T-helper 1 cell treated with Interleukin-12 subunit alpha and Interleukin-12 subunit beta and Interleukin-4 antibody, amounts not matched to agents 30 ng/mL and 1 ng/mL, for 36 hours (primary cell): ENCODE data around the gene RELN. TPM values are rescaled to one million over a fixed set of nuclear protein-coding genes. Genes with fewer than 3 reads are reported as not detected.
"Not testable (repeated sequence)": the region's sequence is repeated elsewhere in the genome, so short reads cannot be mapped to it uniquely, and the experiment has no call there.

Experiments
- intact Hi-C: fragments of 100-400 bp; cut with micrococcal nuclease; formaldehyde crosslinking; loops from one replicate; pipeline ENCODE4 v1.15.1; 2024
- total RNA-seq: library from RNA; stranded (reverse); gene quantifications from 2 replicates; pipeline ENCODE4 v1.2.3, GENCODE V29; 2022

RELN gene
- total RNA-seq, 1 donor from 2014 or later, result not detected

DNA sequence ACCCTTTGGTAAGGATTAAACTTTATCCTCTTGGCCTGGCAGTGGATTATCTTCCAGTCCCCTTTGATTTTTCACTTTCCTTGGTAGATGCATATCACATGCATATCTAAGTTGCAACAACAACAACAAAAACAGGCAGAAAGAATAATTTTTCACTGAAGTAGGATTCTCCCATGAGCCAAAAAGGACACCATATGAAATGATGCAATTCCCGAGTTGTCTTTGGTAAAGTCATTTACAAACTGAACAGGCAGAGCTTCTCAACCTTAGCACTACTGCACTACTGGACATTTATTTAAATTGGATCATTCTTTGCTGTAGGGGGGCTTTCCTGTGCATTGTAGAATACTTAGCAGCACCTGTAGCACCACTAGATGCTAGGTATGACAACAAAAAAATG, 195.0 kb downstream of the RELN start:
- intact Hi-C loops, result no loop called here

DNA sequence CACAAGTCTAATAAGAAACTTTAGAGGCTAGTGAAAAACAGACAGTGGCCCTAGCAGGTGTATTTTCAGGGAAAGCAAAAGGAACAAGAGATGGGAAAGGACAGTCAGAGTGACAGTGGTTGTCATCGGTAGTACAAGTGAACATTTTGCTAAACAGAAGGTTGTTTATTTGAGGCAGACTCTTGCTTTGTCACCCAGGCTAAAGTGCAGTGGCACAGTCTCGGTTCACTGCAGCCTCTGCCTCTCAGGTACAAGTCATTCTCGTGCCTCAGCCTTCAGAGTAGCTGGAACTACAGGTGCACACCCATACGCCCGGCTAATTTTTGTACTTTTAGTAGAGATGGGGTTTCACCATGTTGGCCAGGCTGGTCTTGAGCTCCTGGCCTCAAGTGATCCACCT, 195.8 kb downstream of the RELN start:
- intact Hi-C loops, result no loop called here

DNA sequence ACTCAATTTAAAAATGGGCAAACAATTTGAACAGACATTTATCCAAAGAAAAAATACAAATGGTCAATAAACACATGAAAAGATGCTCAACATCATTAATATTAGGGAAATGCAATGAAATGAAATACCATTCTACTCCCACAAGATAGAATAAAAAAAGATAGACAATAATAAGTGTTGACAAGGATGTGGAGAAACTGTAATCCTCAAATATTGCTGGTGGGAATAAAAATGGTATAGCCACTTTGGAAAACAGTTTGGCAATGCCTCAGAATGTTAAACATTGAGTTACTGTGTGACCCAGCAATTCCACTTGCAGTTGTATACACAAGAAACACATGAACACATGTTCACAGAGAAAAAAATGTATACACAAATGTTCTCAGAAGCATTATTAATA, 197.6 kb downstream of the RELN start:
- intact Hi-C loops, result no loop called here

DNA sequence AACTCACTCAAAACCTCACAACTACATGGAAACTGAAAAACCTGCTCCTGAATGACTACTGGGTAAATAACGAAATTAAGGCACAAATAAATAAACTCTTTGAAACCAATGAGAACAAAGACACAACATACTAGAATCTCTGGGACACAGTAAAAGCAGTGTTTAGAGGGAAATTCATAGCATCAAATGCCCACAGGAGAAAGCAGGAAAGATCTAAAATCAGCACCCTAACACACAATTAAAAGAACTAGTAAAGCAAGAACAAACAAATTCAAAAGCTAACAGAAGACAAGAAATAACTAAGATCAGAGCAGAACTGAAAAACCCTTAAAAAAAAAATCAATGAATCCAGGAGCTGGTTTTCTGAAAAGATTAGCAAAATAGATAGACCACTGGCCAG, 202.4 kb downstream of the RELN start:
- intact Hi-C loops, result not testable (repeated sequence)

DNA sequence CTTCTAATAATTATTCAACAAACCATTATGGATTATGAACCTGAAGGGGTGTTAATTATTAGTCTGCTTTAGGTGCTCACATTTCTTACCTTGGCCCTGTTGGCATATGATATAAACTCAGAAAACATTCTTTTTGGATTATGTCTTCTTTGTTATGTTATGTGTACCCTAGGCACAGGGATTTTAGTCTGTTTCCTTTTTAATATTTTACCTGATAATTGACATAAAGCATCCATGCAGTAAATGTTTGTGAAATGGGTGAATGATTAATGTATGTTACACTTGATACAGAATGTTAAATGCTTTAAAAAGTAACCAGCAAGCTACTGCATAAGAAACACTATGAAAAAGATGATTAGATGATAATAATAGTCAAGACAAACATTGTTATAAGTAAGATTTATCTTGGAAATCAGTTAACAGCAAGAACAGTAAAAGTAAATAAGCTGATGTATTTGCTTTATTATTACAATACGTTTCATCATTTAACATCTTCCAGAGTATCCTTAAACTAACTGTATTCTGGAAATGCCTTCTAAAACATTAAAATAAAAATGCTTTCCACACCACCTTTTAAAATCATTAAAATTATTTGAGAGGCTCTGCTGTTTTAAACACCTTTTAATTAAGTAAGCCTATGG, 204.7 kb downstream of the RELN start:
- intact Hi-C loops, result no loop called here

DNA sequence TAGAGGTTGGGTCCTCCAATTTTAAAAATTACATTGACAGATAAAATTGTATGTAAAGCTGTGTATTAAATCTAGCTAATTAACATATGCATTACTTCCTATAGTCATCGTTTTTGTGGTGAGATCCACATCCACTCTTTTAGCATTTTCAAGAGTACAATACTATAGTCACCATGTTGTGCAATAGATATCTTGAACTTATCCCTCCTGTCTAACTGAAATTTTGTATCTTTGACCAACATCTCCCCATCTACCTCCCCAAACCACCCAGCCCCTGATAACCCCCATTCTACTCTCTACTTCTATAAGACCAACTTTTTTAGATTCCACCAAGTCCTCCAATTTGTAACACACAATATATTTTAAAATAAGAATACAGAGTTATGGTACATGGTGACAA, 208.0 kb downstream of the RELN start:
- intact Hi-C loops, result no loop called here

DNA sequence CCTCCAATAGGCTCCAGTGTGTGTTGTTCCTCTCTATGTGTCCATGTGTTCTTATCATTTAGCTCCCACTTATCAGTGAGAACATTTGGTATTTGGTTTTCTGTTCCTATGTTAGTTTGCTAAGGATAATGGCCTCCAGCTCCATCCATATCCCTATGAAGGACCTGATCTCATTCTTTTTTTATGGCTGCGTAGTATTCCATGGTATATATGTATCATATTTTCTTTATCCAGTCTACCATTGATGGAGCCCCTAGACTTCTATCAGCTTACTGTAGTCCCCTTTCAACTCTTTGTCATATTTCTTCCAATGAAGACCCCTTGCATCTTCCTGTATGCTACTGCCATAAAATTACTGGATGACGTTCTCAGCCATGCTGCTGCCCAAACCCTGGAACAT, 208.9 kb downstream of the RELN start:
- intact Hi-C loops, result not testable (repeated sequence)

DNA sequence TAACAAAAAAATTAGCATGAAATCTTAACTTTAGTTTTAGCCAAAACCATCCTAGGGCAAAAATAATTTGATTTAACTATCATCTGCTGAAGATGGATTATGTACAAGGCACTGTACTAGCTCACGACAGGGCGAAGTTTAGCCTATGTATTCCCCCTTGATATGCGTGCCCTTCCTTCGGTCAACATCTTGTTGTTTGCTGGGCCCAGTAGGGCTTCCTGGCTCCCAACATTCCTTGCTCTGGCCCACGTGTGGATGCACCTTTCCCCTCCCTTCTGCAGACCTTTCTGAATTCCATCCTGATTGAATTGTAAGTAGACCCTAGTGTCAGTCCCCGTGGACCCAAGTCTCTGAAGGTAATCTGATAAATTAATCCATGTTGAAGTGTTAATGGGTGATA, 212.0 kb downstream of the RELN start:
- intact Hi-C loops, result no loop called here

DNA sequence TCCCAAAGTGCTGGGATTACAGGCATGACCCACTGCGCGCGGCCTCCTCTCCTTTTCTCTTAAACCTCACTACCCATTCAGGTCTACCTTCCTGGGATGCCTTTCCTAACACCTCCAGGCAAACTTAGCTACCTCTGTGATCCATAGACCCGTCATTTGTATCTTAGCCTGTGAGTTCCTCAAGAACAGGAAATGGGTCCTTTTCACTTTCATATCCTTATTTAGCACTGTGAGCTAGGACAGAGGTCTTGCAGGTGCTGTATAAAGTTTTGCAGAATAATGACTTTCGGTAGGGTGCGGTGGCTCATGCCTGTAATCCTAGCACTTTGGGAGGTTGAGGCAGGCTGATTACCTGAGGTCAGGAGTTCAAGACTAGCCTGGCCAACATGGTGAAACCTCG, 215.7 kb downstream of the RELN start:
- intact Hi-C loops, result no loop called here

DNA sequence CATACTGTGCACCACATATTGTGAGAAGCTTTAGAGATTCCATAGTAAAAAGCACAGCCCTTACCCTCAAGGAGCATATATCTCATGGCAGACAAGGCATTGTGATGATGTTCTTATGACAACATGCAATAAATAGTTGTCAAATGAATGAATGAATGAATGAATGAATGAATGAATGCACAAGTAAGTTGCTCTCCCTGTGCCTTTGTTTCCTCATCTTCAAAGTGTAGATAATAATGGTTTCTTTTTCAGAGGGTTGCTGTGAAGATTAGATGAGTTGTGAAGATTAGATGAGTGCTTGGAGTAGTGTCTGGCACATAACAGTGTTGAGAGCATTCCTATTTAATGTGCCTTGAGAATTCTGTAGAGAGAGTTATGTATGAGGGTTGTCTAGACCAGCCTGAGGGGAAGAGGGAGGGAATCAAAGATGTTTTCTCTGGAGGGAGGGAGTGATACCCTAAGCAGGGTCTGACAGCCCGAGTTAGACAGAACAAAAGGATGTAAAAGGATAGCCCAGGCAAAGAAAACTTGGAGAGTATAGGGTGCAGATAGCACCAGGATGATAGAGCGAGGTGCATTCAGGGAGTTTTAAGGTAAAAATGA, 217.2 kb downstream of the RELN start:
- intact Hi-C loops, result no loop called here

DNA sequence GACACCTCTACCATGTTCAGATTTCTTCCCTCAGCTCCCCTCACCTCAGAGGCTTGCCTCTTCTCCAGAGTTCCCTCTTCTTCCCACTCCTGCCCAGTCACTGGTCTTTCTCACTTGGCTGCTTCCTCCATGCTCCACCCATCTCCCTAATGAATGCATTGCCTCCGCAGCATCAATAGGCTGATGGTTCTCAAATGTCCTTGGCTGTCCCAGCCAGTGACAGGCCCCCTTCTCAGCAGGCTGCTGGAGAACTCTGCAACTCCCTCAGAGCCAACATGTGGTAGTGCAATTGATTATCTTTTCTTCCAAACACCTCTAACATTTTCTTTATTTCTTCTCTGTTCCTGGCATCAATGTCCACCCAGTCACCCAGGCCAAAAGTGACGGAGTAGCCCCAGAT, 218.2 kb downstream of the RELN start:
- intact Hi-C loops, result no loop called here

DNA sequence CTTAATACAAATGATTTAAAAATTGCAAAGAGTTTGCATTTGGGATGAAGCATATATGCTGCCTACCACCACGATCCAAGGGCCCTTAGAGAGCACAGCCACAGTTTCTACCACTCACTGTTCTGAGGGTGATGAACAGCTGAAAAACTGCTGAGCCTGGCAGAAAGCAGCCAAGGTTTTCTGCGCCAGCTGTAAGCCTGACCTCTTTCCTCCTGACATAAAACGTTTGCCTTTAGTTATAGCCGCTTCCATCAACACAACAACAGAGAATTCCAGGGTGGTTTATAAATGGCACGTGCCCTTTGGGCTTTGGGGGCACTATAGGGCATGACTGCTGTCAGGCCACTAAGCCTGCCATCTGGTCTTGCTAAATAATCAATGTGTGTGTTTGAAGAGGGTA, 222.8 kb downstream of the RELN start:
- intact Hi-C loops, result no loop called here

DNA sequence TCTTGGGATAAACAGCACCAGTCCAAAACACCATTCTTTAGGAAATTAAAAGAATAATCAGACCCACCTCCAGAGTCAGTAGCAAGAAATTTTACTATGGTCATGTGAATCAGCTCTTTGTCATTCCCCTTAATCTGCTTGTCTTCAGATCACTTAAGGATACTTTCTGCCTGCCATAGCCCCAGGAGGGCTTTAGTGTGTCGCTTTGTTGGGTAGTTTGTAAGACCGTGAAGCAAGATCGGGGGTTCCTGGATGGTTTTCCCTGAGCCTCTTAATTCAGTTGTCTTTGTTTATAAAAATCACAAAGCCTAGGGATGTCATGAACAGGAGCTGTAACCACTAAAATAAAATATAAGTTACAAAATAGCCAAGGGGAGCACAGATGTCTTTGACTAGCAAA, 223.6 kb downstream of the RELN start:
- intact Hi-C loops, result no loop called here

DNA sequence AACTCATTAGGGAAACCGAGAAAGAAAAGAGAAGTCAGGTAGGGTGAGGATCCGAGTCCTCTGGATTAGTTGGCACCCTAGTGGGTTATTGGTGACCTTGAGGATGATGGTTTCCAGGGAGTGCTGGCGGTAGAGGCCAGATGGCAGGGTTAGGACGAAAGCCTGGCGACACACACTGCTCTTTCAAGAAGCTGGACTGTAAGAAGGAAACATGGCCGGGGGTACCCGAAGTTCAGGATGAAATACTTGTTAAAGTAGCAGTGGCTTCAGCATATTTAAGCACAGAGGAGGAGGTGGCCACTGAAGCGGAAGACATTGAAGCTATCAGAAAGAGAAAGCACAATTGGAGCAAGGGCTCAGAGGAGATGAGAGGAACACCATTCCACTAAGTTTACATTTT, 224.6 kb downstream of the RELN start:
- intact Hi-C loops, result no loop called here

DNA sequence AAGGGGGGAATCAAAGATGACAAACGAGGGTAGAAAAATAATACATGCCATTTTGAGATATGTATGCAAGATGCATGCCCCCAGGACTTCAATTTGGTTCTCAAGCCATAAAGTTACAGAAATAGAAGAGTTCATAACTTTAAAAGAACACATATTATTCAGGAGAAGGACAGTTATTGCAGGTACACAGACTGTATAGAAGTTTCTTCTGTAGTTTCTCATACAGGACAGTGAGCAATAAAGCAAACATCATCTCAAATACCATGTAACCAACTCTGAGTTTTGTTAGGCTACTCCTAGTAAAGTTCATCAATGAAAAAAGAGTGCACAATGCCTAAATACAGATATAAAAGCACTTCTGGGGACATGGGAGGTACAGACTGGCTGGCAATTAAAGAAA, 226.6 kb downstream of the RELN start:
- intact Hi-C loops, result no loop called here

DNA sequence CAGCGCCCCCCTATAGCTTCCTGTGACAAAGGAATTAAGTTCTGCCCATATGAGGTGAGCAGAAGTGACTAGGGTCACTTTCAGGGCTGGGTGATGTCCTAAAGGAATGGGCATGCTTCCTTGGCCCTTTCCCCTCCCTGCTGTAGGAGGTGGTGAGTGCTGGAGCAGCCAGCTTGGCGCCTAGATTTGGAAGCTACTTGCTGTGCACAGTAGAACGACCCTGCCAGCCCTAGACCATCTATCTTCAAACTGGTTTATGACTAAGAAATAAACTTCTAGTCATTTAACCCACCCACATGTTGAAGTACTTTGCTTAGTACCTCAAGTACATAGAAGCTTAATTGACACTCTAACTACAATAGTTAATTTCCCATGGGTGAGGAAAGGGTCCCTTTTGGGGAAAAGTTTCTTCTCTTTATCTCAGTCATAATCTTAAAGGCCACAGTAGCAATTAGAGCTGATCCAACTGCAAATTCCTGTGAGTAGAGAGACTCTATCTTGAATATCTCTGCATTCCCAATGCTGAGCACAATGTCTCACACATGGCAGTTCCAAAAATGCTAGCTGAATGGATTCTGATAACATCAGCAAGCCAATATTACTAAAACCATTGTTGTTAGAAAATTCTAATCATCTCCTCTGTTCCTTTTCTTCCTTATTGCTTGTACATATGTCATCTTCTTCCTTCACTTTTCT, 227.2 kb downstream of the RELN start:
- intact Hi-C loops, result no loop called here

DNA sequence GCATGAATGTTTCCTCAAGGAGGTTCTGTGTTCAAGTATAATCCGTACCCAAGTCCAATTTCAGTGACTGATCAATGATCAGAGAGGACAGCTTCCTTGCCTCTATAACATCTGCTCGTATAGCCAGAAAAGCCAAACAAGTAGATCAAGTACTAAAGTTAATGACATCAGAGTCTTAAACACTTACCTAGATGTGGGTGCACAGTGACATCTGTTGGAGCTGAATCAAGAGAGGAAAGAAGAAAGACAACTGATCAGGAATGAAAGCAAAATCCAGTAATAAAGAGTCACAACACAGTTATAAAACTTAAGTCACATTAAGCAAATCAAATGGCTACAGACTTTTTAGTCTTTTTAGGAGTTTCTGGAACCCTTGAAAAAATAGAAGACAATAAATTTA, 236.5 kb downstream of the RELN start:
- intact Hi-C loops, result no loop called here

DNA sequence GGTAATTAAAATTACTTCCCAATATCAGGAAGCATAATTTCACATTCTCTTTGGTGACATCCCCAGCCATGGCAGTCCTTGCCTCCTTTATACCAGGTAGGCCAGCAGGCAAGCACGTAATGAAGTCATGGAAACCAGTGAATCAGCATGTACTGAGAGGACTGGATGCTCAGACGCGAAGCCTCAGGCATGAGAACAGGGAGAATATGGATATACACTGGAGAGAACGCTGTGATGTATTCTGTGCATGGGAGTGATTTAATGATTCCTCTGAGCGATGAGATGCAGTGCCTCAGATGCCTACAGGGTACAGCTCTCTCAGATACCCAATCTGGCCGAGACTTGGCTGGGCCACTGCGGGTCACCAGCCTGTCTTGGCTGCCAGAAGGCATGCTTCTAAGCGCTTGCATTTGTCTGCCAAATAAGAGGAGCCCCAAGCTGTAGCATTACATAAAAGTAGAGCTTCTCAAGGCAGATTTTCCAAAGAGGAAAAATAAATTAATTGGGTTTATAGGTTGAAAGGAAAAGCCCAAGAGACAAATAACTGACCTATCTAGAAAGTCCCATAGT, 238.1 kb downstream of the RELN start:
- intact Hi-C loops, result no loop called here

DNA sequence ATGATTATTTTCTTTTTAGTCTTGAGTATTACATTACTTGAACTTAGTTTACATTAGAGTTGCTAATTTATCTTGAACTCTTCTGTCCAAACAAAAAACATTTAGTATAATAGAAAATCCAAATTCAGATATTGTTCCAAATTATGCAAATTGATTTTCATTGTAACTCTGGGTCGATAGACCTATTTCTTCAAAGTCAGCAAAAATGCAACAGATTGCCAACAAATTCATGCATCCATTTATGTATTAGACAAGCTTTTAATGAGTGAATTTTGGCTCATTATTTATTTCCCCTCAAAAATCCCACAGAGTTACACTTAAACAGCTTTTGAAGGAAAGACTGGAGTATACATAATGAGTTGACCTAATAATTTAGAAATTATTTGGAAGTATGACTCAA, 240.8 kb downstream of the RELN start:
- intact Hi-C loops, result no loop called here

DNA sequence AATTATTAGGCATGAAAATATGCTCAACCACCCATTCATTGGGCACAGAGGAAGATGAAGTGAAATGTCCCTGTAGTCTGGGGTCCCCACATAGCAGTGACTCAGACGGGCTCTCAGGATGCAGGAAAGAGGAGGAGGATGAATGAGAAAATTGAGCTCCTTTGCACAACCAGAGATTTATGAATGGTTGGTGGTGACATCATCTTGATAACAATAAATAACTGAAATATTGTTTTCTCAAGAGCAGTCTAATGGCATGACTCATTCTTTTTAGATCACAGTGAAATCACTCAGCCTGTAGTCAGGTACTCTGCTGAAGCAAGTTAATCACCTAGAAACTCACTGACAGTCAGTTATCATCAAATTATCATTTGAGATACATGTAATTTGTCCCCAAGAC, 254.1 kb downstream of the RELN start:
- intact Hi-C loops, result no loop called here

DNA sequence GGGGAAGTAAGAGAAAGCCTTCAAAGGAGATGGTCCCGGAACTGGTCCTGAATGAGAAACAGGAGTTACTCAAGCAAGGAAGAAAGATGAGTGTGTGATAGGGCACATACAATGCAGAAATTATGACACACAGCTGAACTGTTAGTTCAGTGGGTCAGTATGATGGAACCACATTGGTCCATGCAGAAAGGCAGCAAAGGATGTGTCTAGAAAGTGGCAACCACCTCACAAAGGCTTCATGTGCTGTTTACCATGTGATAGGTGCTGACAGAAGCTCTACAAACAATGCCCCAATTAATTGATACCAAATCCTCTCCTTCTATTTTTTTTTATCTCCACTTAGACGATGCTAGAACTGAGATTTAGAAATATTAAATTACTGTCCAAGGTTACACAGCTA, 258.3 kb downstream of the RELN start:
- intact Hi-C loops, result no loop called here

DNA sequence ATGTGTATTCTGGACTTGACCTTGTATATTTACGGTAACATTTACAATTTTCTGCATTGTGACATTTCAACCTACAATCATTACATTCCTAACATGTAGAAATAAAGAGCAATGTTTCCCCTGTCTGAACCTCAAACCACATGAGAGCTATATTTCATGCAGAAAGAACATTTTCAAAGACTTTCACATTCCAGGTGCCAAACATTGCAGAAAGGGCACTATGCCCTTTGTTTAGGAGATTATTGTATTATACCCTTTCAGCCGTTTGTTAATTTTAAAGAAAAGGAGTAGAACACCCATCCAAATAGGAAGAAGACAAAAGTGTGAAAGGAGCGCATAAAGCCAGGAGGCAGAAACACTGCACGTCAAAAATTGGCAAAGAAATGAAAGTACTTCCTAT, 260.4 kb downstream of the RELN start:
- intact Hi-C loops, result no loop called here
